OCI-LY3 (cell line): ENCODE measurements around the gene MAX.

ENCODE experiments used
- CTCF ChIP-seq: fragments of 200-600, 300-600 bp; sonication (generic); IDR thresholded peaks from 2 replicates; pipeline ENCODE4 v1.5.1; 2014; ENCODE audit warnings: antibody characterized with exemption, low read length, low read depth
- EZH2phosphoT487 ChIP-seq: fragments of 200-600 bp; shearing (Covaris generic); IDR thresholded peaks from 2 replicates; pipeline ENCODE4 v1.6.1; 2018; ENCODE audit warnings: antibody characterized with exemption, mixed run types, low read depth

DNA sequence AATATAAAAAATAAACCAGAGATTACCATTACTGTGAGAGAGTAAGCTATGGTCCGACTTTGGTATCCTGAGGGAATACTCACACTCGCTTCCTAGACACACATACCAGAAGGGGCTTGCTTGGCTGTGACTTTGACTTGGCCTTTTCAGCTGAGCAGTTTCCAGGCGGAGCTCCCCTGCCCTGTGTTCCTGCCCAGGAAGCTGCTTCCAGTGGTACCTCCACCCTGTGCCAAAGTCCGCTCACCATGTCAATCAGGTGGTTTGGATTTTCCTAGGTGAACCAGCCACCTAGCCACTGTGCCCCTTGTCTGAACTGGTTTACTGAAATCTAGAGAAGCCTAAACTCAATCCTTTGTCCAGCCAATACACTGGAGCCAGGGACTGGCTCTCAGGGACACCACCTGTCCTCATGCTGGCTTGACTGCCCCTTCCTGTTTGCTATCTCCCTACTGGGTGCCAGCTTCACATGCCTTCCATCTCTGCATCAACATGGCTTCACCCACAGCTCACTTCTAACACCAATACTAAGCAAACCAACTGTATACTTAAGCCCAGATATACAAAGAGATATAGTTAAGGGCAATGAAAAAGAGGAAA, 28.6 kb downstream of the MAX start:
- TF ChIP-seq CTCF (no peak), EZH2phosphoT487 (no peak)
